Keratinocyte (primary cell): ENCODE measurements around the gene EIF4ENIF1.

Experiments
- CTCF ChIP-seq, 3 experiments: IDR thresholded peaks in 1 of 3; conservative IDR thresholded peaks in 1 of 3; optimal IDR thresholded peaks in 1 of 3; 2 replicates in 2 of 3; 3 replicates in 1 of 3; pipeline versions ENCODE3 to v1.5.1; 2011; ENCODE audit warnings: low read length in 3 of 3, mild to moderate bottlenecking in 3 of 3, moderate library complexity in 2 of 3, control low read depth in 1 of 3, inconsistent platforms in 1 of 3; ENCODE audit not compliant: insufficient read depth in 2 of 3; ENCODE audit errors: extremely low read depth in 1 of 3
- EZH2 ChIP-seq: IDR thresholded peaks from one replicate; pipeline ENCODE4 v1.6.1; 2012; ENCODE audit warnings: inconsistent platforms, mild to moderate bottlenecking, low read length, moderate library complexity

GRCh38 chr22:31441652-31442051 is 48.0 kb downstream of the EIF4ENIF1 start:
- TF ChIP-seq CTCF (optimal IDR thresholded peaks at IDR 0.05 in 1 of 3, IDR thresholded peaks at IDR 0.05 in 1 of 3, conservative IDR thresholded peaks at IDR 0.05 in 1 of 3; ENCODE audit: extremely low read depth in 1 of 3, insufficient read depth in 2 of 3, low read length in 3 of 3) (no peak), EZH2 (no peak)
